ENCODE measurements around the gene CPED1.
"Not testable (repeated sequence)": the region's sequence is repeated elsewhere in the genome, so short reads cannot be mapped to it uniquely, and the experiment has no call there.

Gene CPED1

DNA sequence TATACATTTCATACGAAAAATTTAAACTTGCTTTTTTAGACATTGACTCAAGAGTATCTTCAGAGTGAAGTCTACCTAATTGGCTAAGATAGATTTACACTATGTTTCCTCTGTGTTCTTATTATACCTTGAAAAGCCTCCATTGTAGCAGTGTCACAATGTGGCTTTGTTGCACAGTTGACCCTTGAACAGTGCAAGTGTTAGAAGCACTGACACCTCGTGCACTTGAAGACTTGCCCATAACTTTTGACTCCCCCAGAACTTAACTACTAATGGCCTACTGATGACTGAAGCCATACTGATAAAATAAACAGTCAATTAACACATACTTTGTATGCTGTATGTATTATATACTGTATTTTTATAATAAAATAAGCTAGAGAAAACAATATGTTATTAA is 84.3 kb downstream of the CPED1 start:
- Histone ChIP-seq H3K4me3 (ENCODE audit: low read depth, low read length) (no peak overlapping the region), H3K36me3 (ENCODE audit: insufficient read depth, low read length) (no peaks in the 10 kb centered on the region), H3K27ac (ENCODE audit: low read depth, low read length) (no peak overlapping the region), H3K27me3 (ENCODE audit: insufficient read depth, low read length) (no peaks in the 10 kb centered on the region), H3K4me1 (ENCODE audit: control insufficient read depth, insufficient read depth, low read length, unreplicated experiment) (peaks cover 29% of the 10 kb centered on the region), H3K79me2 (ENCODE audit: control insufficient read depth, insufficient read depth, low read length, unreplicated experiment) (no peaks in the 10 kb centered on the region), H2AFZ (ENCODE audit: low read length, unreplicated experiment) (no peak overlapping the region)

DNA sequence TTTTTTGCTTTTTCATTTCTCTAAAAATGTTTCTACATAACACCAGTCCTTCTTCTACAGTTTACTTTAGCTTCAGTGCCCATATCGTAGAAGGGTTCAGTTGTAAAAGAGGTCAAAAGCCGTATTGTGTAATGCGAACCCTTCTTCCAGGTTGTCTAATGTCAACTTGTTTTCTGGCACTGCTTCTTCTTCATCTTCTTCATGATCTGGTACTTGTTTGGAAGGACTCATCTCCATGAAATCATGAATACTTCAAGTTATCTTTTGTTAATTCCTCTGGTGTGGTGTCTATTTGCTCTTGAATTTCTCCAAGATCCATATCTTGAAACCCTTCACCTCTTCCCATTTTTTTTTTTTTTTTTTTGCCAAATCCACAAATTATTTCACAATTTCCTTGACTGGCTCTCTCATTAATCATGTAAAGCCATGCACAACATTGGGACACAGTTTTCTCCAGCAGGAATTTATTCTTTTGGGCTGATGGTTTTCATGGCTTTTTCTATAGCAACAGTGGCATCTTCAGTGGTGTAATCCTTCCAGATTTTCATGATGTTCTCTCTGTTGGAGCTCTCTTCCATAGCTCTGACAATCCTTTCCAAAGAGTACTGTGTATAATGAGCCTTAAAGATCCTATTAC is 85.1 kb downstream of the CPED1 start:
- Histone ChIP-seq H3K79me2 (ENCODE audit: control insufficient read depth, insufficient read depth, low read length, unreplicated experiment) (no peaks in the 10 kb centered on the region), H3K4me1 (ENCODE audit: control insufficient read depth, insufficient read depth, low read length, unreplicated experiment) (peaks cover 30% of the 10 kb centered on the region), H3K27me3 (ENCODE audit: insufficient read depth, low read length) (no peaks in the 10 kb centered on the region), H3K27ac (ENCODE audit: low read depth, low read length) (no peak overlapping the region), H2AFZ (ENCODE audit: low read length, unreplicated experiment) (no peak overlapping the region), H3K36me3 (ENCODE audit: insufficient read depth, low read length) (no peaks in the 10 kb centered on the region), H3K4me3 (ENCODE audit: low read depth, low read length) (no peak overlapping the region)

DNA sequence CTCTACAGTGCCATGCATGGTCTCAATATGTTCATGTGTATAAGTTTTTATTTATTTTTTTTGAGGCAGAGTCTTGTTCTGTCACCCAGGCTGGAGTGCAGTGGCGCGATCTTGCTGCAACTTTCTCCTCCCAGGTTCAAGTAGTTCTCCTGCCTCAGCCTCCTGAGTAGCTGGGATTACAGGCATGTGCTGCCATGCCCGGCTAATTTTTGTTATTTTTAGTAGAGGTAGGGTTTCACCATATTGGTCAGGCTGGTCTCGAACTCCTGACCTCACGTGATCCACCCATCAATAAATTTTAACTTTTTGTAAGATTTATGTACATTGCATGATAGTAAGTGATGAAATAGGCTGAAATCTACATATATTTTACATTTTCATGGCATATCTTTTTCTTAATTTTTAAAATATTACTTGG is 86.9 kb downstream of the CPED1 start:
- H2AFZ ChIP-seq (ENCODE audit: low read length, unreplicated experiment); H3K27ac ChIP-seq (ENCODE audit: low read depth, low read length): not testable (repeated sequence)

DNA sequence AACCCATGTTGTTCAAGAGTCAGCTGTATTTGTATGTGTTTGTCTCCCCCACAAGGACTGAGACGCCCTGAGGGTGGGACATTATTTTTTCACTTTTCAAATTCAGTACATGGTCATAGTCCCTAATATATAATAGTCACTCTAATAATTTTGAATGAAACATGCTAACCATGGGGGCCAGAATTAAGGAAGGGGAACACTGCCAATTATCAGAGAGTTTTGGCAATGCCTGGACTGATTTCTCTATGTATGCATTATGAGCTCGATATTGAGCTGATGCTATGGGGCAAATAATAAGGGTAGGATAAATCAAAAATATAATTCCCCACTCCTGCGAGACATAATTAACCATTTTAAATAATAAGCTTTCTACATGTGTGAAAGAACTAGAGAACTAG is 87.4 kb downstream of the CPED1 start:
- Histone ChIP-seq H2AFZ (ENCODE audit: low read length, unreplicated experiment) (no peak overlapping the region), H3K4me3 (ENCODE audit: low read depth, low read length) (no peak overlapping the region), H3K27ac (ENCODE audit: low read depth, low read length) (0 out of 2 replicates have a peak overlapping the region, but pooled peaks have one; percentile 14), H3K79me2 (ENCODE audit: control insufficient read depth, insufficient read depth, low read length, unreplicated experiment) (peaks cover 8% of the 10 kb centered on the region), H3K27me3 (ENCODE audit: insufficient read depth, low read length) (no peaks in the 10 kb centered on the region), H3K4me1 (ENCODE audit: control insufficient read depth, insufficient read depth, low read length, unreplicated experiment) (peaks cover 37% of the 10 kb centered on the region), H3K36me3 (ENCODE audit: insufficient read depth, low read length) (no peaks in the 10 kb centered on the region)

More for the DNA sequence above, 86.9 kb downstream of the CPED1 start:
- not testable (repeated sequence) for H3K4me3 ChIP-seq (ENCODE audit: low read depth, low read length); H3K79me2 ChIP-seq (ENCODE audit: control insufficient read depth, insufficient read depth, low read length, unreplicated experiment); H3K36me3 ChIP-seq (ENCODE audit: insufficient read depth, low read length); H3K27me3 ChIP-seq (ENCODE audit: insufficient read depth, low read length)
- peaks cover 32% of the 10 kb centered on the region for H3K4me1 ChIP-seq (ENCODE audit: control insufficient read depth, insufficient read depth, low read length, unreplicated experiment)

DNA sequence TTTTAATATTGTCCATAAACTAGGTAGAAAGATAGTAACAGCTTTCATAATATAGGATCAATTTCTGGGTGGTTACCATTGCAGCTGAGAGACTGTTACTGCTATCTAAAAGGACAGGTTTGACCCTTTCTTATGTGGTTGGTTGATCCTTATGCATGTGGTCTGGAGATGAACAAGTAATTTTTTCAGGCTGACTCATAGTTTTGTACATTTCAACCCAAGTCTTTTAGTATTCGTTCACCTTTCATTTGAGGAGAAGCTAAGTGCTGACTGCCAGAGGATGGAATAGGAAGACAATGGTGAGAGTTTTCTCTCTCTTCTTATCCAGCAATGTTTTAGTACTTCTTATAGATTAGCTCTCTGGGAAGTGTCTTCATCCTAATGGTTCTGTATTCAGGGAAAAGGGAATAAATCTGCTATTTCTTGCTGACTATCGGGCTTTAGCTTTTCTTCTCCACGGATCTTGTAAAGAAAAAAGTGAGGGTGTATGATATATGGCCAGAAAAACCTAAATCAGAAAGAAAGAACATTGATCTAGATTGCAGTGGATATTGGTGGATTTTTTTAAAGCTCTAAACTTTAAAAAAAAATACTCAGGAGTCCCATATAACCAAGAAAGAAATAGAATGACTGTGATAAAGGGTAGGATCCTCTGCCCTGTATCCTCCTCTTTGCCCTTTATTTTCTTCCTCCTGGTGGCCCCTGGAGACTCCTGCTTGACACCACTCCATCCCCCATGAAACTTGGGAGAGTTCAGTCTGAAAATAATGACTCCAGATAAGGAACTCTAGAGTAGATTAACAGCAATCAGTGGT is 88.0 kb downstream of the CPED1 start:
- no peaks in the 10 kb centered on the region for H3K36me3 ChIP-seq (ENCODE audit: insufficient read depth, low read length)
- H2AFZ ChIP-seq (ENCODE audit: low read length, unreplicated experiment) = peak overlapping the region; percentile 51
- peaks cover 42% of the 10 kb centered on the region for H3K4me1 ChIP-seq (ENCODE audit: control insufficient read depth, insufficient read depth, low read length, unreplicated experiment)
- H3K27me3 ChIP-seq (ENCODE audit: insufficient read depth, low read length) = no peaks in the 10 kb centered on the region
- peaks cover 8% of the 10 kb centered on the region for H3K79me2 ChIP-seq (ENCODE audit: control insufficient read depth, insufficient read depth, low read length, unreplicated experiment)
- H3K27ac ChIP-seq (ENCODE audit: low read depth, low read length) = peak overlapping the region; percentile 74
- peak overlapping the region; percentile 68 for H3K4me3 ChIP-seq (ENCODE audit: low read depth, low read length)

DNA sequence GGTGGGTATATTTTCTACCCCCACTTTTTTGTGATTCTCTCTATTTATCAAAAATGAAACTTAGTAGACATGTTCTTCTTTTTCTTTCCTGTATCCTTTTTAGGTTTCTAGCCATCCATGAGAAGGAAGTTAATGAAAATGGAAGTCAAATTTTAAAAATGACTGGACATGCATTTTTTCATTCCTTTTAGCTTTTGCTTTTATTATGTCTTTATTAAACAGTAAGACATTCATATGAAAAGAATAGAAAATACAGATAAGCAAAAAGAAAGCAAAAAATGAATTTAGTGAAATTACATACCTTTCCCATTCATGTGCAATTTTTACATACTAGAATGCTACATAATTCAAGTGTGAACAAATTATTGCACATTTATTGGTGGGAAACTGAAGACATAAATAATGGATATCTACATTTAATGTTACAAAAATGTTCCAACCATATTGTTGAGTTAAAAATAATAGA is 88.7 kb downstream of the CPED1 start:
- Histone ChIP-seq H3K36me3 (ENCODE audit: insufficient read depth, low read length) (no peaks in the 10 kb centered on the region), H3K27ac (ENCODE audit: low read depth, low read length) (peak overlapping the region; percentile 74), H3K79me2 (ENCODE audit: control insufficient read depth, insufficient read depth, low read length, unreplicated experiment) (peaks cover 12% of the 10 kb centered on the region), H3K4me1 (ENCODE audit: control insufficient read depth, insufficient read depth, low read length, unreplicated experiment) (peaks cover 47% of the 10 kb centered on the region), H3K27me3 (ENCODE audit: insufficient read depth, low read length) (no peaks in the 10 kb centered on the region), H2AFZ (ENCODE audit: low read length, unreplicated experiment) (peak overlapping the region; percentile 51), H3K4me3 (ENCODE audit: low read depth, low read length) (peak overlapping the region; percentile 68)

DNA sequence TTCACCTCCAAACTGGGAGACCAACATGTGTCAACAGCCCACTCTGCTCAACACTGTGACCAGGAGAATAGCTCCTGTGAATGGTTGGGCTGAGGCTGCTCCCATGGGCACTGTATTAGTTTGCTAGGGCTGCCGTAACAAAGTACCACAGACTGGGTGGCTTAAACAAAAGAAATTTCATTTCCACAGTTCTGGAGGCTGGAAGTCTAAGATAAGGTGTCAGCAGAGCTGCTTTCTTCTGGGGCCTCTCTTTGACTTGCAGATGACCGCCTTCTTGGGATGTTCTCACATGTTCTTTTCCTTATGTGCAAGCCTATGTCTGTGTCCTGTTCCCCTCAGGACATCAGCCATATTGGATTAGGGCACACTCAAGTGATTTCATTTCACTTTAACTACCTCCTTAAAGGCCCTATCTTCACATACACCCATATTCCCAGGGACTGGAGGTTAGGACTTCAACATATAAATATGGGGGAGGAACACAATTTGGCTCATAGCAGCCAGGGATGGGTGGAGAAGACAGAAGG is 90.3 kb downstream of the CPED1 start:
- Histone ChIP-seq H3K36me3 (ENCODE audit: insufficient read depth, low read length) (no peaks in the 10 kb centered on the region), H3K27me3 (ENCODE audit: insufficient read depth, low read length) (no peaks in the 10 kb centered on the region), H3K27ac (ENCODE audit: low read depth, low read length) (no peak overlapping the region), H3K79me2 (ENCODE audit: control insufficient read depth, insufficient read depth, low read length, unreplicated experiment) (peaks cover 12% of the 10 kb centered on the region), H2AFZ (ENCODE audit: low read length, unreplicated experiment) (no peak overlapping the region), H3K4me3 (ENCODE audit: low read depth, low read length) (no peak overlapping the region), H3K4me1 (ENCODE audit: control insufficient read depth, insufficient read depth, low read length, unreplicated experiment) (peaks cover 61% of the 10 kb centered on the region)

DNA sequence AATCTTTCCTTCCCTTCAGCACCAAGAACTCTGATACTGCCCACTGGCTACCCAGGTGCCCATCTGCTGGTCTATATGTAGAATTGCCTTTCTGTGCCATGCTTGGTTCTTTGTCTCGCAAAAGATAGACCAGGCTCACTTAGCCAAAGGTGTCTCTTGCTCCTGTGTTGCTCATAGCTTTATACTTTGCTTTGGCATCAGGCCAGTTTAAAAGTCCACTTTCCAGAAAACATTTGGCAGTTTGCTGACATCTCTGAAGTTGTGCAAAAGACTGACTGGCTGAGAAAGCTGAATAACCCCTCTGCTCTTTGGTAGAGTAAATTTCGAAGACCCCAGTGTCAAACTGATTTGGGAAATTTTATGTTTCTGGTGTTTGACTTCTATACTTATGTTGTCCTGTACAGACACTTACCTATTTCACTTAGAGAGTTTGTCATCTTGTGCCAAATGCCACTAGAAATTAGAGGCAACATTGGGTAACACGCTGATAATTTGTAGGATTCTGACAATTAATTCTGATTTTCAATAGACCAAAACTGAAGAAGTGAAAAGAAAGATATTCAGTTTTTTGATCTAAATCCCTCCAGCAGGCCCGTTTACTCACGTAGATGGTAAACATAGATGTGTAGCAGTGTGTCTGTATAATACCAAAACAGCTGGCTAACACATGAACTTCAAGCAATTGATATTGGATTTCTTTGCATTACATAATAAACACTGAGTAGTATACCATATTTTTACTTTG is 91.1 kb downstream of the CPED1 start:
- H3K27ac ChIP-seq (ENCODE audit: low read depth, low read length) = no peak overlapping the region
- no peaks in the 10 kb centered on the region for H3K36me3 ChIP-seq (ENCODE audit: insufficient read depth, low read length)
- H3K4me3 ChIP-seq (ENCODE audit: low read depth, low read length) = no peak overlapping the region
- peaks cover 65% of the 10 kb centered on the region for H3K4me1 ChIP-seq (ENCODE audit: control insufficient read depth, insufficient read depth, low read length, unreplicated experiment)
- H3K79me2 ChIP-seq (ENCODE audit: control insufficient read depth, insufficient read depth, low read length, unreplicated experiment) = peaks cover 12% of the 10 kb centered on the region
- no peaks in the 10 kb centered on the region for H3K27me3 ChIP-seq (ENCODE audit: insufficient read depth, low read length)
- H2AFZ ChIP-seq (ENCODE audit: low read length, unreplicated experiment) = no peak overlapping the region

DNA sequence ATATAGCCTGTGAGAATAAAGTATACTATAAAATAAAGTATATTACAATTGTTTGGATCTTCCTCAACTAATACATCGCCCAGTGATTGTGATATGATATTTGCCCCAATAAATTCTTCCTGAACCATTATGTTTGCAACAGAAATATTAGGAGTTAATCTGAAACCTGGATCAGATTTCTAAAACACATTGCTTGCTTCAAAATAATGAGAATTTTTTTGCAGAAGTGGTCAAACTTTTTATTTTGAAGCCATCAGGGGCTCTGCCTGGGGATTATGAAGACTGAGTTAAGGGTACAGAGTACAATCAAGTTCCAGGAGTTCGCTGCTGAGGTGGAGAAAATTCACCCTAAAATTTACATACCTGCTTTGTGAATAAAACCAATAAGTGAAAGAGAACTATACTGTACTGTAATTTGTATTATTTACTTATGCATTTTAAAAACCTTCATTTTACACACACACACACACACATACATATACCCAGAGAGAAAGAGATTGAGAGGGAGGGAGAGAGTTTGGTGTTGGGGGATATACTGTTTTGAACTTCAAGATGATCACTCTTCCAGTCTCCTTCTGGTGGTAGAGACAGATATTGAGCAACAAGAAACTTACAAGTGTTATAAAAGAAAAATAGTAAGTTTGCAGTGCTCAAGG is 91.9 kb downstream of the CPED1 start:
- no peak overlapping the region for H3K27ac ChIP-seq (ENCODE audit: low read depth, low read length)

DNA sequence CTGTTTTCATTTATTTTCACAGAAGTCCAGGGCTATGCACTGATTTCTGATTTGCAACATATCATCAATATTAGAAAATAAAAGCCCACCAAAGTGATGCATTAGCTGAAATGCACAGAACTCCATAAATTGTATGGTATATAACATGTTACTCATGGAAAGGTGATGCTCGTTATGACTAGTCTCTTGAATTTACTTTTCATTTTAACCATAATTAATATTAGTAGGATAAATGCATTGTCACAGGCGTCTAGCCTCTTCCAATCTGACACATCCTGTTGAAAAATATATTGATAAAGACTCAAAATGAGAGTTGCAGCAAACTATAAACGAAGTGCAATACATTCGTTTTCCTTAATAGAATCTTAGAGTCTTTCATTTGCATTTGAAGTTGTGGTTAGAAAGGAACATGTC is 92.4 kb downstream of the CPED1 start:
- Histone ChIP-seq H3K4me1 (ENCODE audit: control insufficient read depth, insufficient read depth, low read length, unreplicated experiment) (peaks cover 76% of the 10 kb centered on the region), H2AFZ (ENCODE audit: low read length, unreplicated experiment) (no peak overlapping the region), H3K36me3 (ENCODE audit: insufficient read depth, low read length) (no peaks in the 10 kb centered on the region), H3K79me2 (ENCODE audit: control insufficient read depth, insufficient read depth, low read length, unreplicated experiment) (peaks cover 12% of the 10 kb centered on the region), H3K27me3 (ENCODE audit: insufficient read depth, low read length) (no peaks in the 10 kb centered on the region), H3K27ac (ENCODE audit: low read depth, low read length) (no peak overlapping the region), H3K4me3 (ENCODE audit: low read depth, low read length) (no peak overlapping the region)

More for the DNA sequence above, 91.9 kb downstream of the CPED1 start:
- peaks cover 72% of the 10 kb centered on the region for H3K4me1 ChIP-seq (ENCODE audit: control insufficient read depth, insufficient read depth, low read length, unreplicated experiment)
- H3K79me2 ChIP-seq (ENCODE audit: control insufficient read depth, insufficient read depth, low read length, unreplicated experiment) = peaks cover 12% of the 10 kb centered on the region
- H3K4me3 ChIP-seq (ENCODE audit: low read depth, low read length) = no peak overlapping the region
- no peaks in the 10 kb centered on the region for H3K36me3 ChIP-seq (ENCODE audit: insufficient read depth, low read length)
- H2AFZ ChIP-seq (ENCODE audit: low read length, unreplicated experiment) = no peak overlapping the region
- no peaks in the 10 kb centered on the region for H3K27me3 ChIP-seq (ENCODE audit: insufficient read depth, low read length)

All from ACC112 (cell line).